Stimulated activated naive CD8-positive, alpha-beta T cell treated with anti-CD3 and anti-CD28 coated beads, Interleukin-15, amount 100 ng/mL, for 72 hours (primary cell): ENCODE data around the gene GEN1.
"Not testable (repeated sequence)": the region's sequence is repeated elsewhere in the genome, so short reads cannot be mapped to it uniquely, and the experiment has no call there.

ENCODE experiments used
- ATAC-seq: fragments of 150-1000 bp; cut with Tn5 transposase; 2 replicates; pipeline ENCODE4 v1.10.0; 2021; ENCODE audit warnings: mild to moderate bottlenecking, moderate library complexity
- DNase-seq, 2 donors: peaks; one replicate each; pipeline ENCODE4 v3.0.0; 2021 to 2022
- H3K27ac Mint-ChIP-seq, 2 donors: one replicate each; pipeline ENCODE4 v1.8.0; 2022; ENCODE audit warnings: mild to moderate bottlenecking in 2 of 2, mixed read lengths in 2 of 2, moderate library complexity in 2 of 2
- H3K27me3 Mint-ChIP-seq: one replicate; pipeline ENCODE4 v1.8.0; 2022; ENCODE audit warnings: mixed read lengths
- H3K4me1 Mint-ChIP-seq: one replicate; pipeline ENCODE4 v1.8.0; 2022; ENCODE audit warnings: mild to moderate bottlenecking, mixed read lengths
- H3K4me3 Mint-ChIP-seq, 2 donors: one replicate each; pipeline ENCODE4 v1.8.0; 2022; ENCODE audit warnings: mild to moderate bottlenecking in 2 of 2, mixed read lengths in 2 of 2, moderate library complexity in 1 of 2
- H3K9me3 Mint-ChIP-seq, 2 donors: one replicate each; pipeline ENCODE4 v1.8.0; 2022; ENCODE audit warnings: mixed read lengths in 2 of 2

Gene GEN1

DNA sequence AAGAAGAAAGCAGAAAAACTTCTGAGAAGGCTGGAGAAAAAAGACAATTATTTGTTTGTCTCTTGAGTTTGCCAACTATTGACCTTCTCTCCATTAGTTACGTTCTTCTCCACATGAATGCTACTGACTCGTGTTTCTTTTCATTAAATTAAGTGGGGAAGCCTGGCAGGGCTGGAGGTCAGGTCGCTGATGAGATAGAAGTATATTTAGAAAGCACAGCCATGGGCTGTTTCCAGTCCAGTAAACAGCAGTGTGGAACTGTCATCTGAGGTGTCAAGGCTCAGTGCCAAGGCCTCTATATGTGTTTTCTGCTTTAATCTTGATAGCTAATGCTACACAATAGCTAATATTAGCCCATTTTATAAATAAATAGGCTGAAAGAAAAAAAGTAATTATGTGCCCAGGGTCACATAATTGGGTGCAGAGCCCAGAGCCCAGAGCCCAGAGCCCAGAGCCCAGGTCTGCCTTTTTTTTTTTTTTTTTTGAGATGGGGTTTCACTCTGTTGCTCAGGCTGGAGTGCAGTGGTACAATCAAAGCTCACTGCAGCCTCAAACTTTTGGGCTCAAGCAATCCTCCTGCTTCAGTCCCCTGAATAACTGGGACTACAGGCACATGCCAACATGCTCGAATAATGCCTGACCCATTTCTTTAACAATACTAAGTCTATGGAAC is 68.6 kb downstream of the GEN1 start:
- Mint-ChIP-seq H3K4me3 (no peak overlapping the region), H3K27ac (no peak overlapping the region), H3K27me3 (peaks cover 55% of the 10 kb centered on the region), H3K9me3 (no peaks in the 10 kb centered on the region), H3K4me1 (peaks cover 7% of the 10 kb centered on the region)
- DNase-seq (no peak), ATAC-seq (no peak)

DNA sequence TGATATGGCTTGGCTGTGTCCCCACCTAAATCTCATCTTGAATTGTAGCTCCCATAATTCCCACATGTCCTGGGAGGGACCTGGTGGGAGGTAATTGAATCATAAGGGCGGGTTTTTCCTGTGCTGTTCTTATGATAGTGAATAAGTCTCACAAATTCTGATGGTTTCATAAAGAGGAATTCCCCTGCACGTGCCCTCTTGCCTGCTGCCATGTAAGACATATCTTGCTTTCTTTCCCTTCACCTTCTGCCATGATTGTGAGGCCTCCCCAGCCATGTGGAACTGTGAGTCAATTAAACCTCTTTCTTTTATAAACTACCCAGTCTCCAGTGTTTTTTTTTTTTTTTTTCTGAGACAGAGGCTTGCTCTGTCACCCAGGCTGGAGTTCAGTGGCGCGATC is 69.7 kb downstream of the GEN1 start:
- H3K27ac Mint-ChIP-seq, ATAC-seq, H3K4me1 Mint-ChIP-seq, H3K9me3 Mint-ChIP-seq, DNase-seq, H3K4me3 Mint-ChIP-seq: not testable (repeated sequence)
- H3K27me3 Mint-ChIP-seq: peaks cover 55% of the 10 kb centered on the region

DNA sequence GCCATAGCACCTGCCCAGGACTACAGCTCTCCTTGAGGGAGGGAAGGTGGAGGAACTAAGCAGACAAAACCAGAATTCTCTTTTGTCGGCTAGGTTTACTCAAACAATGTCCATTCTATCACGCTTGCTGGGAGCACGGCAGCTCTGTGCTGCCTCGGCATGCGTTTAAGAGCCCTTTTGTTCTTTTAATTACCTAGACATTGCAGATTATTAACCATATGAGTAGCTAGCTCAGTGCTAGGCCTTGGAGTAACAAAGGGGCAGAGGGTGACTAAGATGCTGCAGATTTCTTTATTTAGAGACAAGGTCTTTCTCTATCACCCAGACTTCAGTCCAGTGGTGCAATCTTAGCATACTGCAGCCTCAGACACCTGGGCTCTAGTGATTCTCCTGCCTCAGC is 73.4 kb downstream of the GEN1 start:
- peaks cover 0 to 7% of the 10 kb centered on the region in 2 donors for H3K9me3 Mint-ChIP-seq
- H3K27ac Mint-ChIP-seq: no peak overlapping the region
- no peak overlapping the region for H3K4me3 Mint-ChIP-seq
- H3K4me1 Mint-ChIP-seq: peaks cover 7% of the 10 kb centered on the region
- ATAC-seq (no peak), DNase-seq (no peak)
- peaks cover 75% of the 10 kb centered on the region for H3K27me3 Mint-ChIP-seq

DNA sequence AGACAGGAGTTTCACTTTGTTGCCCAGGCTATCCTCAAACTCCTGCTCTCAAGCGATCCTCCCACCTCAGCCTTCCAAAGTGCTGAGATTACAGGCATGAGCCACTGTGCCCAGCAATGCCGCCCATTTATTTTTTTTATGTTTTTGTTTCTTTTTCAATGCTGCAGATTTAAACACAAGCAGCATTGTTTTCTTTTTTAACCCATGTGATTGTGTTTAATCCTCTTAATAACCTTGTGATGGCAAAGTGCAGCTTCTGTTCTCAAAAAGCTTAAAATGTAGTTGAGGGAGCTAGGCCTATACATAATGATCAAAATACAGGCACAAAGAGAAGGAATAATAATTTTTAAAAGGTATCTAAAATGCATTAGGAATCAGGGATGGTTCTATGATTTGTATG is 73.8 kb downstream of the GEN1 start:
- H3K27ac Mint-ChIP-seq: no peak overlapping the region
- H3K9me3 Mint-ChIP-seq: peaks cover 0 to 7% of the 10 kb centered on the region in 2 donors
- ATAC-seq: no peak
- H3K4me3 Mint-ChIP-seq: no peak overlapping the region
- H3K4me1 Mint-ChIP-seq: peaks cover 7% of the 10 kb centered on the region
- peaks cover 79% of the 10 kb centered on the region for H3K27me3 Mint-ChIP-seq
- no peak for DNase-seq

DNA sequence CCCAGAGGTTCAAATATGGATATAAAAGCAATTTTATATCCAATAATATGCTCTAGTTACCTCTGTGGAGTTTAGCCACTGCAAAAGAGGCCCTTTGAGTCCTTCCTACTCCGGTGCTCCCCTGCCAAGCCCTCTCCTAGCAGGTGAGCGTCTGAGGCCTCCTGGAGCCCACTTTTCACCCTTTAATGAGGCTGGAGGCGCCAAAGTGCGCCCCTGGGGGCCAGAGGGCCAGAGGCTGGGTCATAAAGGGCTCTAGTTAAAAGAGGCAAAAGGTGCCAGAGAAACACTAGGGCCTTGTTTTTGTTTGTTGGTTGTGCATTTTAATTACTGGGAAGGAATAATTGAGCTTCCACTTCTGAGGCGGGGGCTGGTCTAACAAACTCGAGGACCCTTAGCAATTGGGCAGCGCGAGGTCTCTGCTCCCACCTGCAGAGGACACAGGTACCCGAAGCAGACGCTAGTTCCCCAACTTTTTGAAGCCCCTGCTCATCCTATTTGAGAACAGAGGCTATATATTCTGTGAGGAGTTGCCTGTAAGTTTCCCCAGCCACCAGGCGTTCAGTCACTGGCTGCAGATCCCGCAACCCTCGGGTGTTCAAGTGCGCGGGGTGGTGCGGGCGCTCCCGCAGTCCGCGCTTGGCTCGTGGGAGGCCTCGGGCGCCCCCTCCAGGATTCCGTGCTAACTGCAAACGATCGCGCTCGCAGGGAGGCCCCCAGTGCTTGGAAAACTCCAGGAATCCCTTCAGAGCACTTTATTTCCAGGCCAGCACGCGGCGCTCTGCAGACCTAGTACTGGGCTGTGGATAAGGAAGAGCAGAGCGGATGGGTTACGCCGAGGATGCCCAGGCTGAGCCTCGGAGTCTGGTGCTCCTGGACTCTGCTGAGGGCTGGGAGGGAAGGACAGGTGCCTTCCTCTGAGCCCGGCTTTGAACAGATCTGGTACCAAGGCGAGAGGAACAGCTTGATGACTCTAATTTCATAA is 76.4 kb downstream of the GEN1 start:
- peak; percentile 66 for ATAC-seq
- H3K27me3 Mint-ChIP-seq: peaks cover 69% of the 10 kb centered on the region
- H3K4me3 Mint-ChIP-seq: peak overlapping the region in 1 of 2 donors; percentile 40
- no peak overlapping the region for H3K27ac Mint-ChIP-seq
- peak; percentile 26 to 38 for DNase-seq
- peaks cover 0 to 7% of the 10 kb centered on the region in 2 donors for H3K9me3 Mint-ChIP-seq
- H3K4me1 Mint-ChIP-seq: peaks cover 7% of the 10 kb centered on the region

DNA sequence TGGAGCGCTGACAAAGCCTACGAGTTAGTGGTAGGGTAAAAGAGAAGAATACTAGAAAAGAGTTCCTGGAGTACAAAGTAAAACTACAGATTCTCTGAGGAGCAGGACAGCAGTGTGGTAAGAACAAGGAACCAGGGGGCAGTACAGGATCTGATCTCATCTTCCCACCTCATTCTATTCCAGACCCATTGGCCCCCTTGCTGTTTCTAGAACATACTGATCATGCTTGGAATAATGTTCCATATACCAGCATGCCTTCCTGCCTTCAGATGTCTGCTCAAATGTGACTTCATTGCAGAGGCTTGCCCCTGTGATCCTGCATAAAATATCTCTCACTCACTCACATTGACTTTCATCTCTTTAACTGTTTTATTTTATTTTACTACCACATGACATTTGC is 81.6 kb downstream of the GEN1 start:
- Mint-ChIP-seq H3K27ac (no peak overlapping the region), H3K9me3 (no peaks in the 10 kb centered on the region), H3K27me3 (peaks cover 29% of the 10 kb centered on the region), H3K4me3 (no peak overlapping the region), H3K4me1 (peaks cover 4% of the 10 kb centered on the region)
- ATAC-seq (no peak), DNase-seq (no peak)
